Stimulated activated CD8-positive, alpha-beta memory T cell treated with anti-CD3 and anti-CD28 coated beads, Interleukin-4, amount 100 ng/mL, for 1 hour (primary cell): ENCODE data around the gene CYP11A1.
"Not testable (repeated sequence)": the region's sequence is repeated elsewhere in the genome, so short reads cannot be mapped to it uniquely, and the experiment has no call there.

Experiments
- DNase-seq, 2 donors: peaks; one replicate each; pipeline ENCODE4 v3.0.0-alpha.2; 2020; ENCODE audit warnings: low read depth in 2 of 2, low spot score in 1 of 2

Gene CYP11A1

GRCh38 chr15:74400915-74401757 lies 33.7 kb upstream of the CYP11A1 start:
- DNase-seq, result no peak

GRCh38 chr15:74400313-74400860 lies 32.9 kb upstream of the CYP11A1 start:
- DNase-seq, result no peak

DNA sequence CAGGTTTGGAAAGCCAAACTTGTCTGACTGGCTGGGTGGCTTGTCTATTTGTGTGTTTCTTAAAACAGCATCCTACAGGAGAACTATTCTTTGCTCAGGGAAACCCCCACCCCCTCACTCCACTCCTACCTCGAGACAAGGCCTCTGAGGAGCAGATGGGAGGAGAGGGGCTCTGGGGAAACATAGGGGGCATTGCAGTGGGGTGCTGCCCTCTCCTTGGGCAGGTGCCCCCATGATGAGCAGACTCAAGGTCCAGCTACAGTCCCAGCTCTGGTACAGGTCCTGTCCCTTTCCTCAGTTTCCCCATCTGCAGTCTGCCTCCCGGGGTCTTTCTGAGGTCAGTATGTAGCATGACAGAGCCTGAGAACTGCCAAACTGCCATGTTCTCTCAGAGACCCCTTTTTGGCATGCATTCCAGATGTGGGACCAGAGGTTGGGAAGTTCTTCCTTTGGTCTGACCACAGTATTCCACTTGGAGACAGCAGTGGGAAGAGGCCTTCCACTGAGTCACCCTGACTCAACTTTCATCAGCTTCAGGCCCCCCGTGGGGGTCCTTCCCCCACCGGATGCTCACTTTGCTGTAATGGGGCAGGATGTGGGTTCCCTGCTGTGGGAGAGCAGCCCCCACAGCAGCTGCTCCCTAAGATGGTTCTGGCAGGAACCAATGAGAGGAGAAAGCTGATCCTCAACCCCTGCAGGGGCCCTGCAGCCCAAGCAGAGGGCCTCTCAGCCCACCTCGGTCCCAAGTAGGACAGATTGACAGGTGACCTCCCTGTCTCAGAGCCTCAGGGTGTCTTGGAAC lies 32.3 kb upstream of the CYP11A1 start:
- no peak for DNase-seq

- no peak for DNase-seq
Observed at GRCh38 chr15:74399100-74399499, 31.7 kb upstream of the CYP11A1 start.

DNA sequence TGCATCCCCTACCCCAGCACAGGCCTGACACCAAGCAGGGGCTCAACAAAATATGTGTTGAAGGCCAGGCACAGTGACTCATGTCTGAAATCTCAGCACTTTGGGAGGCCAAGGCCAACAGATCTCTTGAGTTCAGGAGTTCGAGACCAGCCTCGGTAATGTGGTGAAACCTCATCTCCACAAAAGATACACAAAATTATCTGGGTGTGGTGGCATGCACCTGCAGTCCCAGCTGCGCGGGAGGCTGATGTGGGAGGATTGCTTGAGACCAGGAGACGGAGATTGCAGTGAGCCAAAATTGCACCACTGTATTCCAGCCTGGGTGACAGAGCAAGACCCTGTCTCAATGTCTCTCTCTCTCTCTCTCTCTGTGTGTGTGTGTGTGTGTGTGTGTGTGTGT lies 30.7 kb upstream of the CYP11A1 start:
- DNase-seq, result no peak

GRCh38 chr15:74397239-74398068 lies 30.0 kb upstream of the CYP11A1 start:
- DNase-seq, result no peak

DNA sequence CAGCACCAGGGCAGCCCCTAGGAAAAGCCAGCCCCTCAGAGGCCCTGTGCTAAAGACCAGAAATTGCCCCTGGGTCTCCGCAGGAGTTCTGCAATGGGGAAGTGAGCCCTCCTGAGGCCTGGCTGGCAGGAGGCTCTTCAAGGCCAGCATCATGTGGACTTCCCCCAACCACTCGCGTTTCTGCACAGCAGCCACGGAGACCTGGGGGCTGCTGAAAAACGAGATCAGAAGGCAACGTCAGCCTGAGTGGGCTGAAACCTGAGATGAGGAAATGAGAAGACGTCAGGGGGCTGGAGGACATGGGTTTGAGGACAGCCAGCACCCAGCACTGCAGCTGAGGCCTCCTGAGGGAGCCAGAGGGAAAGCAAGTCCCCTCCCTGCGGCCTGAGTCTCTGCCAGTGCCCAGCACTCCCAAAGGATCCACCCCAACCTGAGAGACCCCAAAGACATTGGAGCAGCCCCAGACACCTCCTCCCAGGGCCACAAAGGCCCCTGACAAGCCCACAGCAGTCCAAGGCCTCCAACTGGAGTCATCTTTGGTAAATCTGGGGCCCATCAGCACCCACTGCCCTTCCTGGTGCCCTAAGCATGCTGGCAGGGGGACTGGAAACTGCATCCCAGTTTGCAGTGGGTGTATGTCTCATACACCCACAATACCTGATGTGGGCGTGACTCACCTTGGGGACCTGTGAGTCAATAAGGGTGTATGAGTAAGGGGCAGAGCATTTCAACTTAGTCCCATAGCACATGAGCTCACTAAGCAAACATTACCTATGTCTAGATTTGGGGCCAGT lies 29.2 kb upstream of the CYP11A1 start:
- DNase-seq, result no peak

DNA sequence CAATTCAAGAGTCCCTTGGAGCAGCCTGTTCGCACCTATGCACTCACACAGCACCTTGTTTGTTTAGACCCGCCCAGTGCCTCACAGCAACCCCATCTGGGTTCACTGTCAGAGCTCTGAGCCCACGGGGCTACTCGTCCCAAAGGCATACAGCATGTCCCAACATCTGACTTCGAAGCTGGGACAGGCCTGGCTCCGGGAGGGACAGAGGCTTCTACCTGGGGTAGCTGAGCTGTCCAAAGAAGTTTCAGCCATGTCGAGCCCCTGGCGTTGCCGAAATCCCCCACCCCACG lies 28.6 kb upstream of the CYP11A1 start:
- DNase-seq, result no peak

- DNase-seq, result no peak
Observed at GRCh38 chr15:74395319-74396145, 28.1 kb upstream of the CYP11A1 start.

GRCh38 chr15:74394090-74394846 lies 26.8 kb upstream of the CYP11A1 start:
- DNase-seq, result no peak

- no peak for DNase-seq
Observed at GRCh38 chr15:74393423-74393822, 26.0 kb upstream of the CYP11A1 start.

DNA sequence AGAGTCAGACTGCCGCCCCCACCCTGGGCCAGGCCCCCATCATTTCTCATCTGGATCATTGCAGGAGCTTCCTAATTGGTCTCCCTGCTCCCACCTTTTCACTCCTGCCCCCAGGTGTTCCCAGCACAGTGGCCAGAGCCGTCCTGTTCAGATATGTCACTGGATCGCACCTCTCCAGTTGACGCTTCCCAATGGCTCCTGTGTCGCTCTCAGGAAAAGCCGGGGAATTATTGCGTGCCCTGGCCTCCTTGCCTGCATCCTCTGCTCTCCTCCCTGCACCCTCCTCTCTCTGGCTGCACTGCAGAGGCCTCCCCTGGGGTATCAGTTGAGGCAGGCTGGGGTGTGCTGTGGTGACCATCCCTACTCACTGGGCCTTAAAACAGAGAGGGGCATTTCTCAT lies 25.5 kb upstream of the CYP11A1 start:
- DNase-seq, result no peak

DNA sequence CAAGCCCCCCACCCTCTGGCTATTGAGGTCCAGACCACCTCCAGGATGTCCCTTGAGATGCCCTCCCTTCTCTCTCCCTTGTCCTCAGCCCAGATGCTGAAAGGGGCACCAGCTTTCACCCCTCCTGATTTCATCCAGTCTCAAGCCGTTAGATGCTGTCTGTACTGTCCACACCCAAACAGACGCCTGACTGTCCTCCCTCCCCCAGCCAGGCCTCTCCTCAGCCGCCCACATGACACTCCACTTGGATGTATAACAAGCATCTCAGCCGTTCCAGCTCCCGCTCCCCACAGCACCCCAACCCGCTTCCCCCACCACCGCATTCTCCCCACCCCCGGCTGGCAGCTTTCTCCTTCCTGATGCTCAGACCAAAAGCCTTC lies 25.0 kb upstream of the CYP11A1 start:
- DNase-seq, result no peak

DNA sequence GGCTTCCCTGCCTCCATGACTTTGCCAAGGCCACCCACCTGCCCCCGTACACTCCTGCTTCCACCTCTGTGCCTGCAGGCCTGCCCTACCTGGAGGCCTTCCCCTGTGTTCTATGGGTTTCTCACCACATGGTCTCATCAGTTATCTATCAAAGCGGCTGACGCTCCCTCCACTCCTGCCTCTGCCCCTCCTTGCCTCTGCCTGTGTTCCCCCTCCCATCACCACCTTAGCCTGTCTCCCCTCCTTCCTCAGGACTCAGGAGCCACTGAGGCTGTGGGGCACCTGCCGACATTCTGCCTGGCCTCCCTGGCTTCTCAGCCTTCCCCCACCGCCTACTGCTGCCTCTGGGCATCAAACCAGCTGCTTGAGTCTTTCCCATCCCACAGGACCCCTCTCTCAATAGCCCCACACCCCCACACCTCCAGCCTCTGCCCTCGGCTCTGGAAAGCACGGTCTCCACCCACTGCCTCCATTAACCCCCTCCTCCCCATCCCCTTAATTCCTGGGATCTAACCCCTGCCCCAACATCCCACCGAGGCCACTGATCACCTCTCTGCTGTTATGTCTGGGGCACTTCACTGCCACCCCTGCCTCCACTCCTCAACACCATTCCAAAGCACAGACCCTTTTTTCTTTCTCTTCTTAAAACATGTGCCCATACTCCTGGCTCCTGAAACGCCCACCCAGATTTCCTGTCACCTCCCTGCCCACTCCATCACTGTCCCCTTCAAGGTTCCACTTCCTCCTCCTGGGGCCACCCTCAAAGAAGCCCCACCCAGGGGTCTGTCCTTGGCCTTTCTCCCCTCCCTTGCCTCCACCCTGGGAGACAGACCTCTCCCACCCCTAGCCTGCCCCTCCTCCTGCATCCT lies 24.4 kb upstream of the CYP11A1 start:
- no peak for DNase-seq

- DNase-seq, result no peak
Observed at GRCh38 chr15:74390647-74391288, 23.3 kb upstream of the CYP11A1 start.

DNA sequence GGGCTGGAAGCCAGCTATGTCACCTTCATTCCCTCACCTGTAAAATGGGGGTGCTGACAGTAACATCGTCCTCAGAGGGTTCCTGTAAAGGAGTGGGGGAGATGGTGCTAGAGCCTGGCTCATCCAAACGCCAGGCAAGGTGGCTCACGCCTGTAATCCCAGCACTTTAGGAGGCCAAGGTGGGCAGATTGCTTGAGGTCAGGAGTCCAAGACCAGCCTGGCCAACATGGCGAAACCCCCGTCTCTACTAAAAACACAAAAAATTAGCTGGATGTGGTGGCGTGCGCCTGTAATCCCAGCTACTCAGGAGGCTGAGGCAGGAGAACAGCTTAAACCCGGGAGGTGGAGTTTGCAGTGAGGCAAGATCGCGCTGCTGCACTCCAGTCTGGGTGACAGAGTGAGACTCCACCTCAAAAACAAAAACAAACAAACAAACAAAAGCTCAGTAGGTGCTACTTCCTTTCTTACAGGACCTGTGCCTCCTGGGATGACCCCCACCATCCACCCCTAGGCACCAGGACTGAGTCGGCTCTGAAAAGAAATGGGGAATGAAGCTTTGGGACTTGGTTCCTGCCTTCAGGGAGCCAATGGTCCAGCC lies 22.7 kb upstream of the CYP11A1 start:
- DNase-seq, result not testable (repeated sequence)
